Smooth muscle cell (in vitro differentiated cells): Measurements from ENCODE around the gene RETREG1. TPM values are rescaled to one million over a fixed set of nuclear protein-coding genes. Genes with fewer than 3 reads are reported as not detected.

Experiments used
- DNase-seq: peaks from one replicate; lab custom pipeline; 2025; ENCODE audit not compliant: unreplicated experiment; lab: John Stamatoyannopoulos, UW
- H2AFZ ChIP-seq: fragments of 200-600 bp; sonication (generic); 2 replicates; pipeline ENCODE4 v1.6.0; 2016; ENCODE audit warnings: antibody characterized with exemption, low read depth, mild to moderate bottlenecking
- H3F3A ChIP-seq: fragments of 200-600 bp; sonication (generic); 2 replicates; pipeline ENCODE4 v1.6.0; 2017; ENCODE audit warnings: antibody characterized with exemption, low read depth
- H3K27ac ChIP-seq: fragments of 200-600 bp; sonication (generic); 2 replicates; pipeline ENCODE4 v1.5.1; 2016; ENCODE audit warnings: low read depth, mild to moderate bottlenecking
- H3K27me3 ChIP-seq: fragments of 200-600 bp; sonication (generic); 2 replicates; pipeline ENCODE4 v1.6.1; 2016; ENCODE audit warnings: low read depth, mild to moderate bottlenecking
- H3K36me3 ChIP-seq: fragments of 200-600 bp; sonication (generic); 2 replicates; pipeline ENCODE4 v1.5.1; 2016; ENCODE audit warnings: low read depth
- H3K4me1 ChIP-seq: fragments of 200-600 bp; sonication (generic); 2 replicates; pipeline ENCODE4 v1.5.1; 2016; ENCODE audit warnings: low read depth
- H3K4me2 ChIP-seq: fragments of 200-600 bp; sonication (generic); 2 replicates; pipeline ENCODE4 v1.6.0; 2016; ENCODE audit warnings: mild to moderate bottlenecking
- H3K4me3 ChIP-seq: fragments of 200-600 bp; sonication (generic); 2 replicates; pipeline ENCODE4 v1.5.1; 2016; ENCODE audit warnings: mild to moderate bottlenecking
- H3K79me2 ChIP-seq: fragments of 200-600 bp; sonication (generic); 2 replicates; pipeline ENCODE4 v1.6.0; 2016; ENCODE audit warnings: low read depth, mild to moderate bottlenecking
- H3K9ac ChIP-seq: fragments of 200-600 bp; sonication (generic); 2 replicates; pipeline ENCODE4 v1.6.0; 2016; ENCODE audit warnings: low read depth
- H3K9me3 ChIP-seq: fragments of 200-600 bp; sonication (generic); replicated peaks from 2 replicates; pipeline ENCODE4 v1.5.1; 2016; ENCODE audit warnings: low read depth
- H4K20me1 ChIP-seq: fragments of 200-600 bp; sonication (generic); 2 replicates; pipeline ENCODE4 v1.6.0; 2016; ENCODE audit warnings: low read depth
- CTCF ChIP-seq: fragments of 200-600 bp; sonication (generic); IDR thresholded peaks from 2 replicates; pipeline ENCODE4 v1.5.1; 2017; ENCODE audit warnings: borderline replicate concordance, mild to moderate bottlenecking, antibody characterized with exemption; ENCODE audit not compliant: insufficient read depth, poor library complexity, severe bottlenecking
- WGBS: methylation state at CpG from one replicate; pipeline ENCODE4 v1.1.7; 2016; ENCODE audit warnings: low lambda C conversion rate; 5-methylcytosine and 5-hydroxymethylcytosine counted together
- polyA plus RNA-seq: library from polyadenylated mRNA; unstranded; fragments of >200 nt; fragmentation: Nextera tagmentation; extraction: Ambion mirVana; gene quantifications from 2 replicates; pipeline ENCODE4 v1.2.1, GENCODE V29; 2016
- total RNA-seq: library from RNA; depleted of rRNA; stranded (reverse); fragments of >200 nt; gene quantifications from 2 replicates; pipeline ENCODE4 v1.2.3, GENCODE V29; 2014

Gene RETREG1
- total and polyA plus RNA-seq, 2 experiments from 2014 or later, result 0.19 to 4.4 TPM

- H3K4me3 ChIP-seq, result no peak overlapping the region
- H3K9ac ChIP-seq, result no peak overlapping the region
- peaks cover 4% of the 10 kb centered on the region for H3K27me3 ChIP-seq
- H2AFZ ChIP-seq, result no peak overlapping the region
- no peak overlapping the region for H3K4me2 ChIP-seq
- no peaks in the 10 kb centered on the region for H3K79me2 ChIP-seq
- no peak for TF ChIP-seq CTCF
- no peaks in the 10 kb centered on the region for H3K9me3 ChIP-seq
- no peak for DNase-seq
- H3F3A ChIP-seq, result no peaks in the 10 kb centered on the region
- no peaks in the 10 kb centered on the region for H4K20me1 ChIP-seq
- no peaks in the 10 kb centered on the region for H3K36me3 ChIP-seq
- no peaks in the 10 kb centered on the region for H3K4me1 ChIP-seq
- H3K27ac ChIP-seq, result no peak overlapping the region
- WGBS, result 87% methylated on average over 4 of the region's 4 CpGs
These were observed 130.1 kb downstream of the RETREG1 start for GRCh38 chr5:16486711-16487111.

GRCh38 chr5:16485656-16486055 is 131.1 kb downstream of the RETREG1 start:
- Histone ChIP-seq H3K36me3 (no peaks in the 10 kb centered on the region), H3K9me3 (no peaks in the 10 kb centered on the region), H3F3A (no peaks in the 10 kb centered on the region), H3K79me2 (no peaks in the 10 kb centered on the region), H3K9ac (no peak overlapping the region), H3K4me3 (no peak overlapping the region), H3K4me1 (no peaks in the 10 kb centered on the region), H2AFZ (no peak overlapping the region), H3K27ac (no peak overlapping the region), H4K20me1 (no peaks in the 10 kb centered on the region), H3K27me3 (peaks cover 4% of the 10 kb centered on the region), H3K4me2 (no peak overlapping the region)
- DNase-seq, result no peak
- TF ChIP-seq CTCF, result no peak

GRCh38 chr5:16484081-16484480 is 132.7 kb downstream of the RETREG1 start:
- Histone ChIP-seq H3F3A (no peaks in the 10 kb centered on the region), H3K9me3 (no peaks in the 10 kb centered on the region), H3K27ac (no peak overlapping the region), H3K4me1 (no peaks in the 10 kb centered on the region), H3K4me3 (no peak overlapping the region), H3K9ac (no peak overlapping the region), H3K4me2 (no peak overlapping the region), H3K36me3 (no peaks in the 10 kb centered on the region), H3K79me2 (no peaks in the 10 kb centered on the region), H3K27me3 (peaks cover 4% of the 10 kb centered on the region), H4K20me1 (no peaks in the 10 kb centered on the region), H2AFZ (no peak overlapping the region)
- TF ChIP-seq CTCF, result no peak
- DNase-seq, result no peak
- 63% methylated on average over 1 of the region's 1 CpG for WGBS

- Histone ChIP-seq H3K79me2 (no peaks in the 10 kb centered on the region), H3K9ac (no peak overlapping the region), H2AFZ (no peak overlapping the region), H3K36me3 (no peaks in the 10 kb centered on the region), H3K27ac (no peak overlapping the region), H3K4me3 (no peak overlapping the region), H3K4me2 (no peak overlapping the region), H3F3A (no peaks in the 10 kb centered on the region), H3K9me3 (no peaks in the 10 kb centered on the region), H3K27me3 (peaks cover 4% of the 10 kb centered on the region), H3K4me1 (no peaks in the 10 kb centered on the region), H4K20me1 (no peaks in the 10 kb centered on the region)
- DNase-seq, result no peak
- TF ChIP-seq CTCF, result no peak
These were observed 133.4 kb downstream of the RETREG1 start for GRCh38 chr5:16483361-16483760.
